Neural cell (in vitro differentiated cells): ENCODE results near the gene PRKAG2. TPM values are rescaled to one million over a fixed set of nuclear protein-coding genes. Genes with fewer than 3 reads are reported as not detected.

Experiments
- H2AFZ ChIP-seq: fragments of 200-600, 300-800 bp; sonication (generic), shearing (Covaris generic); 2 replicates; pipeline ENCODE4 v1.6.0; 2014; ENCODE audit warnings: low read depth, mild to moderate bottlenecking, antibody characterized with exemption, low read length, moderate library complexity
- H3F3A ChIP-seq: fragments of 200-600 bp; shearing (Covaris generic); 2 replicates; pipeline ENCODE4 v1.6.1; 2016; ENCODE audit warnings: mild to moderate bottlenecking, moderate library complexity, mixed read lengths, antibody characterized with exemption, low read length; ENCODE audit not compliant: insufficient read depth, poor library complexity, severe bottlenecking
- H3K27ac ChIP-seq: fragments of 200-600, 300-800 bp; sonication (generic), shearing (Covaris generic); 2 replicates; pipeline ENCODE4 v1.5.1; 2014; ENCODE audit warnings: mild to moderate bottlenecking, low read length, moderate library complexity
- H3K27me3 ChIP-seq: fragments of 300-800, 200-600 bp; sonication (generic), shearing (Covaris generic); 2 replicates; pipeline ENCODE4 v1.6.0; 2014; ENCODE audit warnings: mild to moderate bottlenecking, low read depth, low read length, moderate library complexity; ENCODE audit not compliant: insufficient read depth
- H3K36me3 ChIP-seq: fragments of 300-800, 200-600 bp; sonication (generic), shearing (Covaris generic); 2 replicates; pipeline ENCODE4 v1.5.1; 2014; ENCODE audit warnings: mild to moderate bottlenecking, antibody characterized with exemption, low read length, moderate library complexity; ENCODE audit not compliant: insufficient read depth
- H3K4me2 ChIP-seq: fragments of 300-800, 200-600 bp; sonication (generic), shearing (Covaris generic); 2 replicates; pipeline ENCODE4 v1.6.0; 2014; ENCODE audit warnings: mild to moderate bottlenecking, low read length
- H3K4me3 ChIP-seq: fragments of 300-800, 200-600 bp; sonication (generic), shearing (Covaris generic); 2 replicates; pipeline ENCODE4 v1.5.1; 2014; ENCODE audit warnings: mild to moderate bottlenecking, low read length, moderate library complexity
- H3K79me2 ChIP-seq: fragments of 200-600 bp; shearing (Covaris generic); replicated peaks from 2 replicates; pipeline ENCODE4 v1.6.0; 2014; ENCODE audit warnings: mild to moderate bottlenecking, low read length, moderate library complexity; ENCODE audit not compliant: insufficient read depth
- H3K9ac ChIP-seq: fragments of 300-800, 200-600 bp; sonication (generic), shearing (Covaris generic); 2 replicates; pipeline ENCODE4 v1.6.1; 2016; ENCODE audit warnings: mild to moderate bottlenecking, low read length, mixed read lengths
- H3K9me2 ChIP-seq: fragments of 200-600 bp; shearing (Covaris generic); 2 replicates; pipeline ENCODE4 v1.6.1; 2016; ENCODE audit warnings: mild to moderate bottlenecking, low read length, mixed read lengths; ENCODE audit not compliant: insufficient read depth
- H3K9me3 ChIP-seq: fragments of 200-600, 300-800 bp; sonication (generic), shearing (Covaris generic); 2 replicates; pipeline ENCODE4 v1.6.1; 2016; ENCODE audit warnings: mild to moderate bottlenecking, mixed run types, low read length, moderate library complexity, mixed read lengths
- H4K20me1 ChIP-seq: fragments of 200-600 bp; shearing (Covaris generic); 2 replicates; pipeline ENCODE4 v1.6.1; 2016; ENCODE audit warnings: mild to moderate bottlenecking, mixed run types; ENCODE audit not compliant: insufficient read depth
- CTCF ChIP-seq: fragments of 450-650 bp; IDR thresholded peaks from 2 replicates; pipeline ENCODE4 v1.5.1; 2014; ENCODE audit warnings: antibody characterized with exemption, mild to moderate bottlenecking, moderate library complexity; ENCODE audit not compliant: poor library complexity, severe bottlenecking
- EP300 ChIP-seq: fragments of 450-650 bp; conservative IDR thresholded peaks from 2 replicates; pipeline ENCODE4 v1.6.1; 2014; ENCODE audit warnings: antibody characterized with exemption, mild to moderate bottlenecking, moderate library complexity; ENCODE audit not compliant: poor library complexity, severe bottlenecking
- EZH2 ChIP-seq: fragments of 200-600, 300-800 bp; shearing (Covaris generic), sonication (generic); IDR thresholded peaks from 2 replicates; pipeline ENCODE4 v1.6.1; 2014; ENCODE audit warnings: antibody characterized with exemption, low read length, borderline replicate concordance, mild to moderate bottlenecking; ENCODE audit not compliant: insufficient read depth, poor library complexity, severe bottlenecking
- MXI1 ChIP-seq: fragments of 450-650 bp; conservative IDR thresholded peaks from 2 replicates; pipeline ENCODE4 v1.6.1; 2014; ENCODE audit warnings: antibody characterized with exemption, mild to moderate bottlenecking; ENCODE audit not compliant: poor library complexity, severe bottlenecking
- POLR2AphosphoS5 ChIP-seq: IDR thresholded peaks from 2 replicates; pipeline ENCODE4 v1.6.1; 2012
- RAD21 ChIP-seq: fragments of 450-650 bp; conservative IDR thresholded peaks from 2 replicates; pipeline ENCODE4 v1.6.1; 2014; ENCODE audit warnings: antibody characterized with exemption, mild to moderate bottlenecking, moderate library complexity
- REST ChIP-seq: IDR thresholded peaks from 2 replicates; pipeline ENCODE4 v1.6.1; 2012; ENCODE audit warnings: borderline replicate concordance
- SMC3 ChIP-seq: fragments of 450-650 bp; conservative IDR thresholded peaks from 2 replicates; pipeline ENCODE4 v1.6.1; 2014; ENCODE audit warnings: antibody characterized with exemption, mild to moderate bottlenecking, moderate library complexity; ENCODE audit not compliant: poor library complexity
- TAF1 ChIP-seq: IDR thresholded peaks from 2 replicates; pipeline ENCODE4 v1.6.1; 2012; ENCODE audit warnings: low read depth
- polyA plus RNA-seq: library from polyadenylated mRNA; depleted of rRNA; stranded (reverse); fragments of >200 nt; gene quantifications from 2 replicates; pipeline ENCODE4 v1.2.3, GENCODE V29; 2014

Gene PRKAG2
- polyA plus RNA-seq, 1 donor from 2014 or later = 22.9 TPM

GRCh38 chr7:151595702-151596350, 281.1 kb downstream of the PRKAG2 start:
- Histone ChIP-seq H3K27me3 (no peaks in the 10 kb centered on the region), H3K4me3 (no peak overlapping the region), H3K9me2 (no peaks in the 10 kb centered on the region), H3K36me3 (no peaks in the 10 kb centered on the region), H3K9me3 (no peaks in the 10 kb centered on the region), H2AFZ (no peak overlapping the region), H3K9ac (no peak overlapping the region), H4K20me1 (no peaks in the 10 kb centered on the region), H3K27ac (no peak overlapping the region), H3K4me2 (no peak overlapping the region), H3K79me2 (no peaks in the 10 kb centered on the region), H3F3A (no peaks in the 10 kb centered on the region)
- no peak for TF ChIP-seq TAF1
- no peak for TF ChIP-seq RAD21
- TF ChIP-seq MXI1 = no peak
- no peak for TF ChIP-seq CTCF
- TF ChIP-seq POLR2AphosphoS5 = no peak
- TF ChIP-seq EP300 = no peak
- no peak for TF ChIP-seq SMC3
- no peak for TF ChIP-seq REST
- TF ChIP-seq EZH2 = no peak

- Histone ChIP-seq H2AFZ (no peak overlapping the region), H3K9me2 (no peaks in the 10 kb centered on the region), H4K20me1 (no peaks in the 10 kb centered on the region), H3F3A (no peaks in the 10 kb centered on the region), H3K27ac (no peak overlapping the region), H3K27me3 (no peaks in the 10 kb centered on the region), H3K79me2 (no peaks in the 10 kb centered on the region), H3K9me3 (no peaks in the 10 kb centered on the region), H3K4me3 (no peak overlapping the region), H3K9ac (no peak overlapping the region), H3K4me2 (no peak overlapping the region), H3K36me3 (no peaks in the 10 kb centered on the region)
- TF ChIP-seq TAF1 (no peak), POLR2AphosphoS5 (no peak), CTCF (no peak), MXI1 (no peak), SMC3 (no peak), RAD21 (no peak), EZH2 (no peak), EP300 (no peak), REST (no peak)
These were observed 283.9 kb downstream of the PRKAG2 start for GRCh38 chr7:151592868-151593486.
